ENCODE results near the gene PLA2G4D.

The PLA2G4D gene

GRCh38 chr15:42071717-42072116 lies 22.6 kb downstream of the PLA2G4D start:
- no peak for DNase-seq (ENCODE audit: low spot score)

GRCh38 chr15:42070976-42071350 lies 23.4 kb downstream of the PLA2G4D start:
- no peak for DNase-seq (ENCODE audit: low spot score)

- DNase-seq (ENCODE audit: low spot score) = no peak
Observed at GRCh38 chr15:42070279-42070975, 23.9 kb downstream of the PLA2G4D start.

DNA sequence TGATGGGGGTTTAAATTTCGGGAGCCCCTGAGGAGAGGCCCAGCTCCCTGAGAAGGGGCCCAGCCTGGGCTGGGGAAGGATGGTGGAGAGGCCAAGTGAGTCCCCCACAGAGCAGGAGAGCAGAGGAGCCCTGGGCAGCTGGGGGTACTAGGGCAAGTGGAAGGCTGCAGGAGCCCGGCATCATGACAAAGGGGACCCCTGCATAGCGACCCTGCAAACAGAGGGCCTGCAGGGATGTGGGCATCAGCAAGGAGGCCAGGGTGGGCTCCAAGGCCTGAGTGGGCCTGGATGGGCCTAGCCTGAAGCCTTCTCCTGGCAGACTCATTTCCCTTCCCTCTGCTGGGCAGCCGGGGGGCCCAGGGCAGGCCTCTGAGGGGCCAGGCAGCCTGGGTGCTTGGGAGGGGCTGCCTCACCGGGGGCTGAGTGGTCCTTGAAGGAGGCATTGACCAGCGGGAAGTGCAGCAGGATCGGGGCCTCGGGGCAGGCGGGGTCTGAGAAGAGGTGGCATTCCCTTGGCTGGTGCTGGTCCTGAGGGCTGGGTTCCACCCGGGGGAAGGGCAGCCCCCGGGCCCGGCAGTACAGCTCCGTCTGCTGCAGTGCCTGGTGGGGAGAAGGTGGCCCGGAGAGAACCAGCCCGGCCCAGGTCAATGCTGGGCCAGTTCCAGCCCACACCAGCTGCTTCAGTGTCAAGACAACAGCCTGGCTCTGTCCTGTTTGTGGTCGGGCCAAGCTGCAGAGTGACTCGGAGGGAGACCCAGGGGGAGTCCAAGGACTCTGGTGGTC lies 24.7 kb downstream of the PLA2G4D start:
- DNase-seq (ENCODE audit: low spot score) = no peak

DNA sequence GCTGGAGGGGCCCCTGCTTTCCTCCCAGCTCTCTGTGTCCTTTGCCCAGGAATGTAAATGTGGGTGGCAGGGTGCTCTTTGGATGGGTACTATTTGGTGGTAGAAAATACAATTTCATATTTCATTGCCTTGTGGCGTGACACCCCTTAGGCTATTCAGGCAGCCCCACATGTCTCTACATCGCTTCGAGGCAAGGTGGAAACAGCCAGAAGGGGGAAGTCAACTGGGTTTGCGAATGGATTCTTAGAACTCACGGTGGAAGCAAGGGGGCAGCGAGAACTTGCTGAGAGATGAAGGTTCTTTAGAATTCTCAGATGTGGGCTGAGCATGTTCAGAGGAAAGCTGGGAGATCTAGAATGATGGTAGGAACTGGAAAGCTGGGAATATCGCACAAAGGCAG lies 25.3 kb downstream of the PLA2G4D start:
- no peak for DNase-seq (ENCODE audit: low spot score)

- DNase-seq (ENCODE audit: low spot score) = no peak
Observed at GRCh38 chr15:42068601-42069000, 25.8 kb downstream of the PLA2G4D start.

DNA sequence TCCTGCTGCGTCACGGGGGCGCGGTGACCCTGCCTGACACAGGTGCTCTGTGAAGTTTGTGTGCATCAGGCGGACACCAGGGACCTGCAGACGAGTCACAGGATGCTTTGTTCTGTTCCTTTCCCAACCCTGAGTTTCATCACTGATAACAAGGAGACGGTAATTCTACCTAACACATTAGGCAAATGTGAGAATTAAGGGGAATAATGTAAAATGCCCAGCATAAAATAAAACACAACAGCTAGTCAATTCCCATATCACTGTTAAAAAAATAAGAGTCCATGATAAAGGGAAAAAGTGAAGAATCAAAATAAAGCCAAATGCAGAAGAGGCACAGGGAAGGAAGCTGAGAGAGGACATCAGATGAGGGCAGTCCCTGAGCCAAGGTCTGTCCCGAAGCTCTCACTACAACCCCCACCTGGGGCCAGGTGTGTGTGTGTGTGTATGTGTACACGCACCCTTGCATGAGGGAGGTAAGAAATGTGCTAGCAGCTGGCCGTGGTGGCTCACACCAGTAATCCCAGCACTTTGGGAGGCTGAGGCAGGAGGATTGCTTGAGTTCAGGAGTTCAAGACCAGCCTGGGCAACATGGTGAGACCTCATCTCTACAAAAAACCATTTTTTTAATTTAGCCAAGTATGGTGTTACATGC lies 27.5 kb downstream of the PLA2G4D start:
- no peak for DNase-seq (ENCODE audit: low spot score)

DNA sequence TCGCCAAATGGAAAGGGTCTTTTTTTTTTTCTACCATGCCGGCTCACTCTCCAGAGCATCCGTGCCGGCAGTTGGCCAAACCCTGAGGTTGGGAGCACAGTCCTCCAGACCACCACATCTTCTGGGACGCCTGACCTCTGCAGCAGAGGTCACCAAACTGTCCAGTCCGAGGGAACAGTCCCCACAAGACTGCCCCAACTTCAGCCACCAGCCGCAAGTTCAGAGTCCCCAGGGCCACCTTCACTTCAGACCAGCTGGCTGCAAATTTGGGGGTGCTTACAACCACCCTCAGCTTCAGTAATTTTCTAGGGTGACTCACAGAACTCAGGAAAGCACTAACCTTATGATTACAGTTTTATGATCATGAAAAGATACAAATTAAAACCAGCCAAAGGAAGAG lies 28.9 kb downstream of the PLA2G4D start:
- DNase-seq (ENCODE audit: low spot score) = no peak

DNA sequence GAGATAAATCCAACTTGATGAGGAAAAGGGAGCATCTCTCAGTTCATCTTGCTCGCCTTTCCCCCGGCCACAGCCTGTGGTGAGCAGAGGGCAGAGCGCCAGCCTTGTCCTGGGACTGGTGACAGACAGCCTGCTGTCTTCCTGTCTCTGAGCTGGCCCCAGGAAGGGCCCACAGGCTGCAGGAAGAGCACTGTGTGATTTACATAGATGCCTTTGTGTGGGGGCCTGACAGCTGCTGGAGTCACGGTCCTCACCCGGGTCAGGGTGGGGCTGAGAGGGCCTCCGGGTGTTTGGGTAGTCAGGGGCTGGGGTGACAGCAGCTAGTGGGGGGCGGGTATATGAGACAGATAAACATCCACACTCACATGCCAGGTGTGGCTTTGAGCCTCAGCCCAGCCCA lies 29.3 kb downstream of the PLA2G4D start:
- no peak for DNase-seq (ENCODE audit: low spot score)

DNA sequence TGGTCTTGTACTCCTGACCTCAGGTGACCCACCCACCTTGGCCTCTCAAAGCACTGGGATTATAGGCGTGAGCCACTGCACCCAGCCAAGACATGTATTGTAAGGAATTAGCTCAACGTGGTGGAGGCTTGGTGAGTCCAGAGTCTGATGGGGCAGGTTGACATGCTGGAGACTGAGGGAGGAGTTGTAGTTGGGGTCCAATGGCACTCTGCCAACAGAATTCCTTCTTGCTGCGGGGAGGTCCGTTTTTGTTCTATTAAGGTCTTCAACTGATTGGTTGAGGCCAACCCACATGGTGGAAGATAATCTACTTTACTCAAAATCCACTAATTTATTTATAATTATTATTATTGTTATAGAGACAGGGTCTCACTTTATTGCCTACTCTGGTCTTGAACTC lies 30.1 kb downstream of the PLA2G4D start:
- no peak for DNase-seq (ENCODE audit: low spot score)

- DNase-seq (ENCODE audit: low spot score) = no peak
Observed at GRCh38 chr15:42063122-42063848, 31.1 kb downstream of the PLA2G4D start.

GRCh38 chr15:42062284-42062806 lies 32.0 kb downstream of the PLA2G4D start:
- no peak for DNase-seq (ENCODE audit: low spot score)

DNA sequence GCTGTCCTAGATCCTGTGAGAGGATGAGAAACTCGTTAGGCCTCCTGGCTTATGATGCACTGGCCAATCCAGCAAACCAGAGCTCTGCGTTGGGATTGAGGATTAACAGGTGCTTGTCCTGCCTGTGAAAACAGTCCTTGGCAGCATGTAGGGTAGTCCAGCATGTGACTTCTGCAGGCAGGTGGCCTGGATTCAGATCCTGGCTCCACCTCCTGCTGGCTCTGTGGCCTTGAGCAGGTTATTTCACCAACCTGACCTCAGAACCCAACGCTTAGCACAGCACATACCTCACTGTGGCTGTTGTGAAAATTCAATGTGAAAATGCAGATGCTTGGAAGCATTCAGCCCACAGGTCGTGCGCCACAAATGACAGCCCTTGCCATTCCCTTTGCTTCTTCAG lies 33.6 kb downstream of the PLA2G4D start:
- DNase-seq (ENCODE audit: low spot score) = no peak

DNA sequence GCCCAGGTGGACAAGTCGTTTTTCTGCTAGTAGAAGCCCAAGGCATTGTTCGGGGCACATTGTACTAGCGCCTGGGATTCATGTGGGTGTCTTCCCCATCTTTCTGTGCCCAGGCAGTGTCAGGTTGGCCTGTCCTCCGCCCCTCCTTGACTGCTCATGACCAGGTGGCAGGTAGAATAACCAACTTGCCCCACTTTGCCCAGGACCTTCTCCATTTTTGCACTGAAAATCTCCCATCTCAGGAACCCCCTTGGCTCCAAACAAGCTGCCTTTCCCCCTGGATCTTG lies 33.9 kb downstream of the PLA2G4D start:
- DNase-seq (ENCODE audit: low spot score) = no peak

DNA sequence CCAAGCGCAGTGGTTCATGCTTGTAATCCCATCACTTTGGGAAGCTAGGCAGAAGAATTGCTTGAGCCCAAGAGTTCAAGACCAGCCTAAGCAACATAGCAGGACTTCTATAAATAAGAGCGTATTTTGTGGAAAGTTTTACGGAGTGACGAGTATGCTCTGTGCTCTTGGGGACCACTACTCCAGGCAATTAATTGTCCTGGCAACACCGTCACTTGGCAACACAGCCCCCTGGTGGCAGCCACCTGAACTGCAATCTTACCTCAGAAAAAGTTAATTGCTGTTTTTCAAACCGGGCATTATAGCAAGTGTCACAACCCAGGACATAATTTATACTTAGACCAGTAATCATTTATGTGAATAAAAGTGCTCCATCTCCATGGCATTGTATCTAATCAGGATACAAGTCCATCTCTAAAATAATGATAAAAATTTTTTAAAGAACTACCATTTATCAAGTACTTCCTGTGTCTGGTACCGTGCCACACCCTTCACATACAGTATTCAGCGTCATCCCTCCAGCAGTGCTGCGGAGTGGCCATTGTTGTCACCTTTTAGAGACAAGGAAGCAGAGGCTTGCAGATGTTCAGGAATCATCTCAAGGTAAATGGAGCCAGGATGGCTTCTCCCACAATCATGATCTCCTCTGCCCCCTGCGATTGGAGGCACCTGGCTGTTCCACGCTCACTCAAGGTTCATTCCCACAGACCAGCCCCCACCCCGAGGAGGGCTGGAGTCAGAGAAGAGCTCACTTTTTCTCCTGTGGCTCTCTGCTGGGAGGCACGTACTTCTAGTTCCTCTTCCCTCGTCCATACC lies 34.5 kb downstream of the PLA2G4D start:
- DNase-seq (ENCODE audit: low spot score) = peak; percentile 68

DNA sequence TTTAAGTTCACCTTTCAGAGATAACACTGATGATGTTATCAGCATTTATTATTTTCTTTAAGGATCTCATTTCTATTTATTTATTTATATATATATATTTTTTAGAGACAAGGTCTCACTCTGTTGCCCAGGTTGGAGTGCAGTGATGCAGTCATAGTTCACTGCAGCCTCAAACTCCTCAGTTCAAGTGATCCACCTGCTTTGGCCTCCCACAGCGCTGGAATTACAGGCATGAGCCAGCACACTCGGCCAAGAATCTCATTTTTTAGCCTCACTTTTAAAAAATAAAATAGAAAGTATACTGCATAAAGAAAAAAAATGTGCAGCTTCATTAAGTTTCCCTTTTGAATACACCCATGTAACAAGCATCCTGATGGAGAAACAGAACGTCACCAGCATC lies 35.6 kb downstream of the PLA2G4D start:
- DNase-seq (ENCODE audit: low spot score) = no peak

DNA sequence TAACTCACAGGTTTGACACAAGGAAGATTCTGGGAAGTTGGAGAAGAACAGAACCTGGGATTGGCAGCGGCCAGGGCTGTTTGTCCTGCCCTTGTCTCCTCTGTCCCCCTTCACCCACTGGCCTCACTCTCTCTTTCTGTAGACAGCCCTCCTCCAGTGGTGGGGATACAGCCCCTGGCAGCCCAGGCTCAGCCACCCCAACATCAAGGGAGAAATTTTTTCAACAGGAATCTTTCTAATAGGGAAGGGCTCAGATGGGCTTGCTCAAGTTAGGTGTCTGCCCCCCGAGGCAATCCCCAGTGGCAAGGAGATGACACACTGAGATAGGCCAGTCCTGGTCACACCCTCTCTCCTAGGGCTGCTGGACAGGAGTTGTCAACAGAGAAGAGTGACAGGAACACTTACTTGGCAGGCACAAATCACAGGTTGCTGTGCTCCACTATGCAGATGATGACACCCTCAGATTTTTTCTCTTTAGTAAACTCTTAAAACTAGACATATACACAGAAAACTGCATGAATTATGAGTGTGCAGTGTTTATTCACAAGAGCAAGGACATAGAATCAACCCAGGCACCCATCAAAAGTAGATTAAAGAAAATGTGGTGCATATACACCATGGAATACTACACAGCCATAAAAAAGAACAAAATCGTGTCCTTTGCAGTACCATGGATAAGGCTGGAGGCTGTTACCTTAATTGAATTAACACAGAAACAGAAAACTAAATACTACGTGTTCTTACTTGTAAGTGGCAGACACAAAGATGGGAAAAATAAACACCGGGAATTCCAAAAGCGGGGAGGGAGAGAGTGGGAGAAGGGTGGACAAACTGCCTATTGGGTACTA lies 36.3 kb downstream of the PLA2G4D start:
- DNase-seq (ENCODE audit: low spot score) = no peak

DNA sequence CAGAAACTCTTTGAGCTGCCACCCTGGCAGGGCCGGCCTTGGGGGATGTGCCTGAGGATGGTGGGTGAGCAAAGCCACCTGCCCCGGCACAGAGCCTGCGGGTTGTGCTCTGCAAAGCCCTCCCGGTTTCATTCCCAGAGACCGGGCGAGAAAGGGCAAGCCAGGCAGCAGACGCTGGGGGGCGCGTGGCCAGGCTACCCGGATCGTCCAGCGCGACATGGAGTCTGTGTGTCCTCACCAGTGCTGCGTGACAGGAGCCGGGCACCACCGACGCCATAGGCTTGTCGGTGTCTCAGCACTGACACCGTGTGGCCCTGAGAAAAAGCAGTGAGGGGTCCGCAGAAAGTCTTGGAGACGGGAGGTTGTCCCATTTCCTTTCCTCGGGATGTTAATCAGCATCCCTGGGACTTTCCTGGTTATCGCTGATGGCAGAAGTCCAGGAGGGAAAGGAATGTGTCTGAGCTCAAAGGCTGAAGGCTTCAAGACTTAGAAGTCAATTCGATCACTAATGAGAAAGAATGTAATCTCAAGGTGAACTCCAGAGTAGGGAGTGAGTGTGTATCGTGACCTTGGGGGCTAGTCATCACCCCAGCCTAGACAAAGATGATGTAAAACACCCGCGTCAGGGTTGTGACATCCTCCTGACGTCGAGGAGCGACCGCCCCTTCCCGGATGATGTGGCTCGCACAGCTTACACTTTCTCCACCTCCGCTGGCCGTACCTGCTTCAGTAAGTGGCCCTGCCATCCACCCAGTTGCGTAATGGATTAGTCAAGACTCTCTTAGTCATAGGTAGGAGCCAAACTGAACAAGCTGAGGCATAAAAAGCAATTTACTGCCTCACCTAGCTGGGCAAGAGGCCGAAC lies 37.2 kb downstream of the PLA2G4D start:
- DNase-seq (ENCODE audit: low spot score) = peak; percentile 63

GRCh38 chr15:42053914-42054313 lies 40.4 kb downstream of the PLA2G4D start:
- DNase-seq (ENCODE audit: low spot score) = no peak

DNA sequence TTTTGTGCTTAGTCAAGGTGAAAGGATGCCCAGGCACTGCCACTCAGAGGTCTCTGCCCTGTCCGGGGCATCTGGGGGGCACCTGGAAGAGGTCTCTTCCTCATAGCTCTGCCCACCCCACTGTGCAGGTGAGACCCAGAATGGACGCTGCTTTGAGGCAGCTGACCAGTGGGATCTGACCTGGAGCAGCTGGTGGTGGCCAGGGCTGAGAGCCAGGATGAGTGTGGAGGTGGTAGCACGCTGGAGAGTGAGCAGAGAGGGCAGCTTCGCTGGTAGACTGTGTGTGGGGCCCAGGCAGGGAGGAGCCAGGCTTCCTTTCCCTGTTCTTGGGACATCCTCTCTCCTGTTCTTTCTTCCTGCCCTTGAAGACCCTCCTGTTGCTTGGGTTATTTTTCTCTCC lies 41.4 kb downstream of the PLA2G4D start:
- DNase-seq (ENCODE audit: low spot score) = no peak
